Measurements from ENCODE around the gene PSD4.

PSD4 gene

GRCh38 chr2:113144259-113144658, 29.5 kb upstream of the PSD4 start:
- no peak for DNase-seq

GRCh38 chr2:113148606-113149552, 24.9 kb upstream of the PSD4 start:
- DNase-seq: no peak

DNA sequence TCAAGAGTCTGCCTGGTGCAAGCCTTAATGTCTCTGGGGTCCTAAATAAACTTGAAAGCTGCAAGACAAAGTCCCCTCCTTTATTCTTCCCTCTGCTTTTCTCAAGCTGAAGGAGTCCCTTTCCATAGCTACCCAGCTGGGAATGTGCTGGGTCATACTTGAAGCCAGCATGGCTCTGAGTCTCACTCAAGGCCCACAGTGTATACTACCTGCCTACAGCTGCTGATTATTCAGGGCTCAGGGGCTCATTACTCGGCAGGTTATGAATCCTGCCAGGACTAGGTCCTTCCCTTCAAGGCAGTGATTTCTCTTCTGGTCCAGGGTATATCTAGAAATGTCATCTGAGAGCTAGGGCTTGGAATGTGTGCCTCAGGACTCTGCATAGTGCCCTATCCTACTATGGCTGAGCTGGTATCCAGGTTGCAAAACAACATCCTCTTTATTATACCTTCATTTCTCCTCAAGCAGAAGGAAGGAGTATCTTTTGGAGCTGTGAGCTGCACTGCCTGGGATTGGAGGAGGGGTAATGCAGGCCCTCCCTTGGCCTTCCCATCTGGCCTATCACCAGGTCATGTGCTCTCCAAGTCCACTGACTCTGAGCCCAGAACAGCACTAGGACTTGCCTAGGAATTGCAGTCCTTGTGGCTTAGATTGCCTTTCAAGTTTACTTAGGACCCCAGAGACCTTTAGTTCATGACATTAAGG, 24.1 kb upstream of the PSD4 start:
- no peak for DNase-seq

DNA sequence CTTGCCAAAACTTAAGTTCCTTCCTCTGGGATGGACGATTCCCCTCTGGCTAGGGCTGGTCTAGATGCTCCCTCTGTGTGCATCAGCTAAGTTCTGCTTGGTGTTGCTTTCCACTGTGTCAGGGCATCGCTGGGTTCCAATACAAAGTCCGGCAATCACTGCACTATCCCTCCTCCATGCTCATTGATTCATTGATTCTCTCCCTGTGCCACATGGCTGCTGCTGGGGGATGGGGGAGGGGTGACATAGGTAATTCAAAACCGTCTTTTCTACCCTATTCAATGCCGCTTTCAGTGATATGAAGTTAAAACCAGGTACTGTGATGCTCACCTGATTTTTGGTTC, 23.5 kb upstream of the PSD4 start:
- DNase-seq: no peak

DNA sequence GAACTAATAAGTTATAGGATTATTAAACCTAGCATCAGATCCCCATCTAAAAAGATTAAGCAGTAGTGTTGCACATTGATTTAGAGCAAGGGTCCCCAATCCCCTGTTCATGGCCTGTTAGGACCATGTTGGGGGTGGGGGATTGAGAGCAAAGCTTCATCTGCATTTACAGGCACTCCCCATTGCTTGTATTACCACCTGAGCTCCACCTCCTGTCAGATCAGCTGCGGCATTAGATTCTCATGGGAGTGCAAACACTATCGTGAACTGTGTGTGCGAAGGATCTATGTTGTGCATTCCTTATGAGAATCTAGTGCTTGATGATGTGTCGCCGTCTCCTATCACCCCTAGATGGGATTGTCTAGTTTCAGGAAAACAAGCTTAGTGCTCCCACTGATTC, 18.4 kb upstream of the PSD4 start:
- no peak for DNase-seq

DNA sequence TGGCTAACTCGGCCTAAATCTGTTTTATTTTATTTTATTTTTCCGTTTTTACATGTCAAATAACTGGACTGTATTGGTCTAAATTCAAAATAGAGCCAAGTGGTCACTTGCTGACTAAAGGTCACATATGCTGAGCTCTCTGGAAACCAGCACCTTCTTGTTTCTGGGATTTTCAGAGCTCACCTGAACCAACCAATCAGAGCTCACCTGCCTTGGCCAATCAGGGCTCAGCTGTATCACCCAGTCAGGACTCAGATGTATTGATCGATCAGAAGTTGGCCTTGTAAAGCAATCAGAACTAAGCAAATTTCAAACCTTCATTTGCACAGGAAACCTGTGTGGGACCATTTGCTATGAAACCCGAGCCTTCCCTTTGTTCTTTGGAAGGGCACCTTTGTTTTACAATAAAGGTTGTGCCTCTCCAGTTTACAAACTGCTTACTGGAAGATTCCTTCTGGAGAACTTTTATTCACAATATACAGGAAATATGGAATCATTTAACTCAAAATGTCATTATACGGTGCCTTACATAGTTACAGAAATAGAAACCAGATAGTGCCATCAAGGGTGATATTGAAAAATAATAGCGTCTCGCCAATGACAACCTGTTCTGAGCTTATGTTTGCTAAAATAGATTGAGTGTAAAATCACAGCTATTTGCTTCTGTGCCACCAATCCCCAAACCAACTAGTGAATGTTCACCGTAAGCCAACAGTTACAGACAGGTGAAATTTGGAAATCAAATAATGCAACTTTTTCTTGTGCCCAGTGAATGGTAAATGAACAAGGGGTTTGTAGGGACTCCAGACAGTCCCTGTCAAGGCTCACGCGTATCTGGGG, 17.3 kb upstream of the PSD4 start:
- DNase-seq: no peak

DNA sequence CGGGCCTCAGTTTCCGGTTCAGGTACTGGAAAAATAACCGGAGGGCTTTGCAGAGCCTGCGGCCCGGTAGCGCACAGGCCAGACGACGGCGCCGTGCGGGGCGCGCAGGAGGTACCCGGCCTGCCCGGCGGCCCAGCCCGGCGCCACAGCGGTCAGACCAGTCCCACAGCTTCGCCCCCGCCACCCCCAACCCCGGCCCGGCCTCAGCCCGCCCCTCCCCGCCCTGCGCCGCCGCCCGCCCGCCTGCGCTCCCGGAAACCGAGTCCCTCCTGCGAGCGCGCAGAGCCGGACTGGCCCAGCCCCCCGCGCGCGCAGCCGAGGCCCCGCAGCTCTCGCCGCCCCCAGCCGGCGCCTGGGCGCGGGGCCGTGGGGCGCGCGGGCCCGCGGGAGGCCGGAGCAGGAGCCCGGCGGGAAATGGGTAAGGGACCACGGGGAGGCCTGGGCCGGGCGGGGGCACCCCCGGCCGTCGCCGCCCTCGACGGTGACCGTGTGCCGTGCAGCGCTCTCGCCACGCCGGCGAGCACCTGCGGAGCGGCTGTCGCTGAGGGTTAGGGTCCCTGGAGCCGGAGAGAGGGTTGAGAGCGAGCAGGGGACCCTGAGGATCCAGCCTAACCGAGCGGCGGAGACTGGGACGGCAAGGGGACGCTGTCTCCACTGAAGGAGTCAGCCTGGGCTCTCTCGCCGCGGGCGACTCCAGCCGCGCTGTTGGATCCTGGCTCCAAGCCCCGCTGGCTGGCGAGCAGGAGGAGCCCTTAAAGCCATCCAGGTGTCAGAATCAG, 16.5 kb upstream of the PSD4 start:
- no peak for DNase-seq

GRCh38 chr2:113157897-113158753, 15.6 kb upstream of the PSD4 start:
- no peak for DNase-seq

DNA sequence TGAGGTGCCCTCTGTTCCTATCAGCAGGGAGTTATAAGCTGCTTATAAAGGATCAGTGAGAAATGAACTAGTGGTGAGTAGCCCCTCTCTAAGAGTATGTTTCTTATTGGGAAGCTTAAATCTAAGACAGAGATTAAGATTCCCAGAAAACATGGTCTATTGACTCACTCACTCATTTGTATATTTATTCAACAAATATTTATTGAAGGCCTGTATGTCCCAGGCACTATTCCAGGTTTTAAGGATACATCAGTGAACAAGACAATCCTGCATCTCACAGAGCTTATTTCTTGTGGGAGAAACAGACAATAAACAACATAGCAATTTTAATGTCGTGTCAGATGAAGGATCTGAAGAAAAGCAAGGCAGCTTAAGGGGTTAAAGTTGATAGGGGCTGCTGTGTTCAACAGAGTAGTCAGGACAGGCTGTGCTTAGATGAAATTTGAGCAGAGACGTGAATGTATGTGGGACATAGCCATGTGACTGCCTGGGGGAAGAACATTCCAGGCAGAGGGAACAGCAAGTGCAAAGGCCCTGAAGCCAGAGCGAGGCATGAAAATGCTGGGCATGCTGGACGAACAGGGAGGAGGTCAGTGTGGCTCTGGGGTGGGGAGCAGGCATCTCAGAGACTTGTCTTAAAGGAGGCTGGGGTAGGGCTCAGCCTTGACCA, 14.8 kb upstream of the PSD4 start:
- no peak for DNase-seq

DNA sequence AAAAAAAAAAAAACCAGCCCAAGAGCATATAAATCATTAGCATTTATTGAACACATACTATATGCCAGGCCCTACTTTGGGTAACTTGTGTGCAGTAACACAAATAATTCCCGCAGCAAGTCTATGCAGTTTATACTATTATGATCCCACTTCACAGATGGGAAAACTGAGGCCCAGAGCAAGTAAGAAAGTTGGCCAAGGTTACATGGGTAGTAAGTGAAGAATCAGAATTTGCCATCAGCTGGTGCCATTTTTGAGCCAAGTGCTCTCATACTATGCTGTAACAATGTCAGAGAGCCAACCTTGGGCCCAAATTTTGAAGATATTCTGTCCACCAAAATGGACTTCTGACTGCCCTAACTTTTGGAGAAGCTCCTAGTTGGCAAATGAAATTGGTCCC, 13.5 kb upstream of the PSD4 start:
- no peak for DNase-seq

GRCh38 chr2:113160962-113161361, 12.8 kb upstream of the PSD4 start:
- no peak for DNase-seq

- no peak for DNase-seq
Observed at GRCh38 chr2:113162173-113162572, 11.6 kb upstream of the PSD4 start.

GRCh38 chr2:113162869-113163268, 10.9 kb upstream of the PSD4 start:
- no peak for DNase-seq

DNA sequence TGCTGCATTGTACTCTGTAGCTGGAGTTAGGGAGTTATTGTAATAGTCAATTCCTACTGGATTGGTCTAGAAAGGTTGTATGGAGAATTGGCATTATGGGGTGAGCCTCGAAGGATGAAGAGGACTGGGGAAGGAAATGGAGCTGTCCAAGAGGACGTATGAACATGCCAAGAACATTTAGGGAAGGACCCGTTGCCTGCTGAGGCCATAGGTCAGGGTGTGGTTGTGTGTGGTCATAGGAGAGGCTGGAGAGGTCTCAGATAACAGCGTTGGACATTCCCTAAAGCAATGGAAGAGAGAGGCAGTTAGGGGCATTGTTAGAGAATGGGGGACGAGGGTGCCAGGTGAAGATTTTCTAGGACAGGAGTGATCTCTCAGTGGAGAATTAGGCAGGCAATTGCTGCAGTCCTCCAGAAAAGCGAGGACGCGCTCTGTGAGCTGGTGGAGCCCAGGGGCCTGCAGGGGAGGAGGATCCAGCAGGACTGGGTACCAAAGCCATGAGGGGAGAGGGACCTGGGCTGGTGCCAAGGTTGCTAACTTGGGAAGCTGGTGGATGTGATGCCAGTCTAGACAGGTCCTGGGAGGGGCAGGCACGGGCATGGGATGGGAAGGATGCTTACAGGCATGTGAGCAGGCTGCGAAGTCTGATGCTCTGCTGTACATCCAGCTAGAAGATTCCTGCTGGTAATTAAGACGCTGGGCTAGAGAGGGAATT, 9.4 kb upstream of the PSD4 start:
- no peak for DNase-seq

DNA sequence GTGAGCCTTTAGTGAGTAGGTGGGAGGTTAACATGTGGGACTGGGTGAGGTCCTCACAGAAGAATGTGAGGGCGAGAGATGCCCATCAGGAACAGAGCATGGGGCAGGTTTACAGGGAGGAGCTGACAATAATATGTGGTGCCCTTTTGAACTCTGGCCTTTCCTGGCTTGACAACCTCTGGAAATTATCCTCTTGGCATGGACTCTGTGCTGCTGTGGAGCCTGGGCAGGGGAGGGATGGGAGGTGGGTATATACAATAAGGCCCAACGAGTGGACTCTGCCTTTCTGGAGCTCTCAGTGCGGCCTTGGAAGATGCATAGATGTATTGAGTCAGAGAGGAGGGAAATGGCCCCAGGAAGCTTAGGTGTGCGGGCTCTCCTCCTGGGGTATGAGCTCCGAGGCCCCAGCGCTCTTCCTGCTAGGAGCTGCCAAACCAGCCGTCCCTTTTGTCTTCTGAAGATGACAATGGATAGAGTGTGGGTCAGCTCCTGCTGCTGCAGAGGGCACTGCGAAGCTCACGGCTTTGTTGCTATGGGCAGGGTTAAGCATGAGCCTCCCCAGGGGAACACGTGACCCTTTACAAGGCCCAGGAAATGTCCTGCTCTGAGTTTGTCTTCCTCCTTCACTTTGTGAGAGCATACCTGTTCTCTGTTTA, 8.7 kb upstream of the PSD4 start:
- DNase-seq: no peak

GRCh38 chr2:113166187-113166645, 7.6 kb upstream of the PSD4 start:
- no peak for DNase-seq

- DNase-seq: no peak
Observed at GRCh38 chr2:113167115-113167932, 6.4 kb upstream of the PSD4 start.

DNA sequence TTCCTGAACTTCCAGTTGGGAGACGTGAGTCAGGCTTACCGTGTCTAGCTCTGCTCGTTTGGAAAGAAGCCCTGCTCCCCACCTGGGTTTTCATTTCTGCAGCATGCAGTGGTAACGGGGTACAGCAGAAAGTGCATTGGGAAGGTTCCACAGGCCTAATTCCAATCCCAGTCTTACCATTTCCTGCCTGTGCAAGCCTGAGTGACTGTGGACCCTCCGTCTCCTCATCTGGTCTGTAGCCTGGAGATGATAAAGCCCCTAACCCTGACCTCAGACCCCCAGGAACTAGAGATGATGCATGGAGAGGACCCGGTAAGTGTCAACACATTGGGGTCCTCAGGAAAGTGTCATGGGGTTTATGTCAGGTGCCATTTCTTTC, 5.8 kb upstream of the PSD4 start:
- no peak for DNase-seq

- DNase-seq: no peak
Observed at GRCh38 chr2:113169002-113169530, 4.7 kb upstream of the PSD4 start.
